Fibroblast of lung (primary cell): ENCODE data around the gene CYP4V2. TPM values are rescaled to one million over a fixed set of nuclear protein-coding genes. Genes with fewer than 3 reads are reported as not detected.
"Not testable (repeated sequence)": the region's sequence is repeated elsewhere in the genome, so short reads cannot be mapped to it uniquely, and the experiment has no call there.

Experiments
- DNase-seq, 2 donors: peaks; one replicate each; pipeline versions ENCODE4 v3.0.0 to v3.0.0-alpha.2; 2010; ENCODE audit warnings: low read depth in 2 of 2
- H2AFZ ChIP-seq: 2 replicates; pipeline ENCODE4 v1.5.1; 2012; ENCODE audit warnings: low read length, control low read depth, inconsistent platforms
- H3K27ac ChIP-seq: 2 replicates; pipeline ENCODE4 v1.5.1; 2011; ENCODE audit warnings: low read length, control low read depth; ENCODE audit not compliant: insufficient read depth
- H3K27me3 ChIP-seq: 2 replicates; pipeline ENCODE4 v1.5.1; 2011; ENCODE audit warnings: mild to moderate bottlenecking, low read length; ENCODE audit not compliant: control insufficient read depth, insufficient read depth
- H3K36me3 ChIP-seq: 2 replicates; pipeline ENCODE4 v1.5.1; 2011; ENCODE audit warnings: low read length; ENCODE audit not compliant: control insufficient read depth, insufficient read depth
- H3K4me1 ChIP-seq: 2 replicates; pipeline ENCODE4 v1.5.1; 2011; ENCODE audit warnings: low read length; ENCODE audit not compliant: control insufficient read depth, insufficient read depth; ENCODE audit errors: extremely low read depth
- H3K4me2 ChIP-seq: 2 replicates; pipeline ENCODE4 v1.5.1; 2011; ENCODE audit warnings: low read length, control low read depth; ENCODE audit not compliant: insufficient read depth; ENCODE audit errors: extremely low read depth
- H3K4me3 ChIP-seq, 4 experiments: fragments of 200-600 bp in 1 of 4; sonication (generic) in 1 of 4; replicated peaks in 1 of 4; 2 replicates each; pipeline ENCODE4 v1.5.1; 2011 to 2016; ENCODE audit warnings: low read length in 4 of 4, low read depth in 3 of 4, mild to moderate bottlenecking in 3 of 4, control low read depth in 2 of 4, inconsistent platforms in 1 of 4, mixed read lengths in 1 of 4; ENCODE audit not compliant: insufficient read depth in 1 of 4; ENCODE audit errors: control extremely low read depth in 1 of 4
- H3K79me2 ChIP-seq: 2 replicates; pipeline ENCODE4 v1.5.1; 2012; ENCODE audit warnings: mild to moderate bottlenecking, low read length, inconsistent platforms; ENCODE audit not compliant: control insufficient read depth, insufficient read depth
- H3K9ac ChIP-seq: 2 replicates; pipeline ENCODE4 v1.5.1; 2011; ENCODE audit warnings: mild to moderate bottlenecking, low read length, control low read depth; ENCODE audit not compliant: insufficient read depth
- H3K9me3 ChIP-seq: 2 replicates; pipeline ENCODE4 v1.5.1; 2012; ENCODE audit warnings: low read depth, low read length; ENCODE audit not compliant: control insufficient read depth, insufficient read depth
- H4K20me1 ChIP-seq: 2 replicates; pipeline ENCODE4 v1.5.1; 2011; ENCODE audit warnings: low read length; ENCODE audit not compliant: control insufficient read depth, insufficient read depth; ENCODE audit errors: extremely low read depth
- EZH2 ChIP-seq: IDR thresholded peaks from 2 replicates; pipeline ENCODE4 v1.5.1; 2012; ENCODE audit warnings: low read length, control low read depth, mild to moderate bottlenecking; ENCODE audit errors: missing control alignments
- polyA plus RNA-seq, 2 donors: library from polyadenylated mRNA; depleted of rRNA in 1 of 2; stranded (reverse) in 1 of 2; unstranded in 1 of 2; fragments of >200 nt; gene quantifications; 2 replicates each; pipeline ENCODE4 v1.2.1, GENCODE V29; 2011 to 2012; ENCODE audit warnings: missing spikeins in 1 of 2
- total RNA-seq: library from RNA; depleted of rRNA; stranded (reverse); fragments of >200 nt; gene quantifications from 2 replicates; pipeline ENCODE4 v1.2.1, GENCODE V29; 2014
- TF ChIP-seq, protein P1 (sequence below), 2 donors: IDR thresholded peaks in 1 of 2; conservative IDR thresholded peaks in 1 of 2; 1 replicate in 1 of 2; 2 replicates in 1 of 2; pipeline ENCODE4 v1.5.1; 2011 to 2012; ENCODE audit warnings: low read length in 2 of 2, control low read depth in 1 of 2, inconsistent platforms in 1 of 2, low read depth in 1 of 2, mild to moderate bottlenecking in 1 of 2

CYP4V2 gene
- total and polyA plus RNA-seq, 2 donors (not counting 1 experiment from before 2014, with no cell fraction given): 17.2 to 37.8 TPM

DNA sequence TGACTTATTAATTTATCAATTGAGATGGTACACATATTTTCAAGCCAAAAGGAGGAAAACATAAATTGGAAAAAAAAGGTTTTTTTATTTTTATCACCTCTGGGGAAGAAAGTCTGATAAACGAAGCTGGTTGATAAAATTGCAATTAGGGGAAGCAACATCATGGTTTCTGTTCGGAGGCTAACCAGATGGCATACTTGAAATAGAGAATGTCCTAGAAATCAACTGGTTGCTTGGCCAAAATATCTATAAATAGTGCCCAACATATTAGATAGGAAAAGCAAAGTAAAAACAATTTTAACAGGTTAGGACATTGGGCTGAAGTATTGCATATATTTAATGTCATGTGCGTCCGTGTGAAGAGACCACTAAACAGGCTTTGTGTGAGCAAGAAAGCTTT is 50.2 kb downstream of the CYP4V2 start:
- H2AFZ ChIP-seq: no peak overlapping the region
- H3K36me3 ChIP-seq: no peaks in the 10 kb centered on the region
- H3K4me3 ChIP-seq: no peak overlapping the region
- no peak for TF ChIP-seq EZH2
- H4K20me1 ChIP-seq: no peaks in the 10 kb centered on the region
- H3K27ac ChIP-seq: no peak overlapping the region
- H3K9me3 ChIP-seq: no peaks in the 10 kb centered on the region
- no peak overlapping the region for H3K9ac ChIP-seq
- no peak for DNase-seq
- no peaks in the 10 kb centered on the region for H3K4me1 ChIP-seq
- no peaks in the 10 kb centered on the region for H3K79me2 ChIP-seq
- no peak overlapping the region for H3K4me2 ChIP-seq
- H3K27me3 ChIP-seq: no peaks in the 10 kb centered on the region

DNA sequence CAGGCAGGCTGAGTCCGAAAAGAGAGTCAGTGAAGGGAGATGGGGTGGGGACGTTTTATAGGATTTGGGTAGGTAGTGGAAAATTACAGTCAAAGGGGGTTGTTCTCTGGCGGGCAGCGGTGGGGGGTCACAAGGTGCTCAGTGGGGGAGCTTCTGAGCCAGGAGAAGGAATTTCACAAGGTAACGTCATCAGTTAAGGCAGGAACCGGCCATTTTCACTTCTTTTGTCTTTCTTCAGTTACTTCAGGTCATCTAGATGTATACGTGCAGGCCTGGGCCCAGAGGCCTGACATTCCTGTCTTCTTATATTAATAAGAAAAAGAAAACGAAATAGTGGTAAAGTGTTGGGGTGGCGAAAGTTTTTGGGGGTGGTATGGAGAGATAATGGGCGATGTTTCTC is 50.7 kb downstream of the CYP4V2 start:
- H3K36me3 ChIP-seq, H3K9ac ChIP-seq, H3K4me3 ChIP-seq, H3K4me1 ChIP-seq, H4K20me1 ChIP-seq, H3K27ac ChIP-seq, H2AFZ ChIP-seq, DNase-seq, H3K27me3 ChIP-seq, H3K79me2 ChIP-seq, H3K9me3 ChIP-seq, H3K4me2 ChIP-seq: not testable (repeated sequence)

DNA sequence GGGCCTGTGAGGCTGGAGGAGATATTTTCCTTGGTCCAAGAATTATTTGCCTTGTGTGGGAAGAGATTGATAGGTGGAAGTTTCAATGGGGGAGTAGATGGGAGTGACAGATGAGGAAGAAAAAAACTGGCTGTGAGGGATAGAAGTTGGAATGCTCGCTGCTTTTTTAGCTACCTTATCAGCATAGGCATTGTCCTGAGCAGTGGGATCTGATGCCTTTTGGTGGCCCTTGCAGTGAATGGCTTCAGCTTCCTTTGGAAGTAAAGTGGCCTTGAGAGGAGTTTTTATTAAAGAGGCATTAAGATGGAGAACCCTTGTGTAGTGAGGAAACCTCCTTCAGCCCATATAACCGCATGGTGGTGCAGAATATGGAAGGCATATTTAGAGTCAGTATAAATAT is 52.0 kb downstream of the CYP4V2 start:
- no peak overlapping the region for H3K4me2 ChIP-seq
- H3K4me3 ChIP-seq: no peak overlapping the region
- no peaks in the 10 kb centered on the region for H3K9me3 ChIP-seq
- no peaks in the 10 kb centered on the region for H4K20me1 ChIP-seq
- H3K79me2 ChIP-seq: no peaks in the 10 kb centered on the region
- H3K4me1 ChIP-seq: no peaks in the 10 kb centered on the region
- H3K27ac ChIP-seq: no peak overlapping the region
- no peaks in the 10 kb centered on the region for H3K36me3 ChIP-seq
- H3K27me3 ChIP-seq: no peaks in the 10 kb centered on the region
- H2AFZ ChIP-seq: no peak overlapping the region
- TF ChIP-seq, protein P1, sequence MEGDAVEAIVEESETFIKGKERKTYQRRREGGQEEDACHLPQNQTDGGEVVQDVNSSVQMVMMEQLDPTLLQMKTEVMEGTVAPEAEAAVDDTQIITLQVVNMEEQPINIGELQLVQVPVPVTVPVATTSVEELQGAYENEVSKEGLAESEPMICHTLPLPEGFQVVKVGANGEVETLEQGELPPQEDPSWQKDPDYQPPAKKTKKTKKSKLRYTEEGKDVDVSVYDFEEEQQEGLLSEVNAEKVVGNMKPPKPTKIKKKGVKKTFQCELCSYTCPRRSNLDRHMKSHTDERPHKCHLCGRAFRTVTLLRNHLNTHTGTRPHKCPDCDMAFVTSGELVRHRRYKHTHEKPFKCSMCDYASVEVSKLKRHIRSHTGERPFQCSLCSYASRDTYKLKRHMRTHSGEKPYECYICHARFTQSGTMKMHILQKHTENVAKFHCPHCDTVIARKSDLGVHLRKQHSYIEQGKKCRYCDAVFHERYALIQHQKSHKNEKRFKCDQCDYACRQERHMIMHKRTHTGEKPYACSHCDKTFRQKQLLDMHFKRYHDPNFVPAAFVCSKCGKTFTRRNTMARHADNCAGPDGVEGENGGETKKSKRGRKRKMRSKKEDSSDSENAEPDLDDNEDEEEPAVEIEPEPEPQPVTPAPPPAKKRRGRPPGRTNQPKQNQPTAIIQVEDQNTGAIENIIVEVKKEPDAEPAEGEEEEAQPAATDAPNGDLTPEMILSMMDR (conservative IDR thresholded peaks at IDR 0.05 in 1 of 2, IDR thresholded peaks at IDR 0.05 in 1 of 2; ENCODE audit: low read depth in 1 of 2, low read length in 2 of 2): no peak
- TF ChIP-seq EZH2: no peak
- no peak overlapping the region for H3K9ac ChIP-seq
- no peak for DNase-seq

DNA sequence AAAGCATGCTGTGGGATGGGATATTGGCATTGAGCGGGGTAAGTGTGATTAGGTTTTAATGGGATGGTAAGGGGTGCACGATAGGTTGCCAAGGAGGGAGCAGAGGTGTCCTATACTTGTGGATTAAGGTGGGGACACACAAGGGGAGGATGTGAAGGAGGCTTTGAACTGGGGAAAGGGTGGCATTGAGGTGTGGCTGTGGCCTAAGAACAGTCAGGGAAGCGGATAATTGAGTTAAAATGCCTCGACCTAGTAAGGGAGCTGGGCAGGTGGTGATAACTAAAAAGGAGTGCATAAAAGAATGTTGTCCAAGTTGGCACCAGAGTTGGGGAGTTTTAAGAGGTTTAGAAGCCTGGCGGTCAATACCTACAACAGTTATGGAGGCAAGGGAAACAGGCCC is 53.5 kb downstream of the CYP4V2 start:
- no peak overlapping the region for H3K27ac ChIP-seq
- no peak overlapping the region for H3K4me2 ChIP-seq
- H2AFZ ChIP-seq: no peak overlapping the region
- H3K36me3 ChIP-seq: no peaks in the 10 kb centered on the region
- no peak overlapping the region for H3K4me3 ChIP-seq
- no peaks in the 10 kb centered on the region for H4K20me1 ChIP-seq
- DNase-seq: no peak
- H3K9me3 ChIP-seq: no peaks in the 10 kb centered on the region
- H3K9ac ChIP-seq: no peak overlapping the region
- no peaks in the 10 kb centered on the region for H3K4me1 ChIP-seq
- TF ChIP-seq, protein P1 (conservative IDR thresholded peaks at IDR 0.05 in 1 of 2, IDR thresholded peaks at IDR 0.05 in 1 of 2; ENCODE audit: low read depth in 1 of 2, low read length in 2 of 2): no peak
- TF ChIP-seq EZH2: no peak
- no peaks in the 10 kb centered on the region for H3K79me2 ChIP-seq
- no peaks in the 10 kb centered on the region for H3K27me3 ChIP-seq

DNA sequence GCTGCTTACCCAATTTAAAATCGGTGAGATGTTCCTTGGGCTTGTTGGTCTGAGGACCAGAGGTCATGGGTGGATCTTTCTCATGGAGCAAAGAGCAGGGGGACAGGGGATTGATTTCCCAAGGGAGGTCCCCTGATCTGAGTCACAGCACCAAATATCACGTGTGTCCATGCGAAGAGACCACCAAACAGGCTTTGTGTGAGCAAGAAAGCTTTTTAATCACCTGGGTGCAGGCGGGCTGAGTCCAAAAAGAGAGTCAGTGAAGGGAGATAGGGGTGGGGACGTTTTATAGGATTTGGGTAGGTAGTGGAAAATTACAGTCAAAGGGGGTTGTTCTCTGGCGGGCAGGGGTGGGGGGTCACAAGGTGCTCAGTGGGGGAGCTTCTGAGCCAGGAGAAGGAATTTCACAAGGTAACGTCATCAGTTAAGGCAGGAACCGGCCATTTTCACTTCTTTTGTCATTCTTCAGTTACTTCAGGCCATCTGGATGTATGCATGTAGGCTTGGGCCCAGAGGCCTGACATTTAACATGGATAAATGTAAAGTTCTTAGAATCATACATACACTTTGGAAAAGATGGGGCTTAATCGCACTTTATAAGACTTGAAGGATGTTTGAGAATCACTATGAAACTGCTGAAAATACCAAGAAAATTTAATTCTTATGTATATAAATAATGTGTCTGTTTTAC is 55.8 kb downstream of the CYP4V2 start:
- H3K79me2 ChIP-seq, H3K4me3 ChIP-seq, H3K36me3 ChIP-seq, H2AFZ ChIP-seq, H3K27me3 ChIP-seq, H3K27ac ChIP-seq, H3K4me2 ChIP-seq, H4K20me1 ChIP-seq, H3K9ac ChIP-seq, H3K4me1 ChIP-seq, H3K9me3 ChIP-seq, DNase-seq: not testable (repeated sequence)
